DND-41 (cell line): ENCODE measurements around the gene CENPP.

Experiments used
- CTCF ChIP-seq: IDR thresholded peaks from 2 replicates; pipeline ENCODE4 v1.5.1; 2012; ENCODE audit warnings: borderline replicate concordance, low read length, moderate library complexity, mild to moderate bottlenecking; ENCODE audit not compliant: poor library complexity, severe bottlenecking; ENCODE audit errors: extremely low read depth
- EZH2 ChIP-seq: IDR thresholded peaks from 3 replicates; pipeline ENCODE4 v1.6.1; 2012; ENCODE audit warnings: borderline replicate concordance, low read depth, mild to moderate bottlenecking, moderate library complexity, low read length, inconsistent platforms; ENCODE audit not compliant: severe bottlenecking

GRCh38 chr9:92516521-92516920 lies 190.8 kb downstream of the CENPP start:
- TF ChIP-seq CTCF = no peak
- no peak for TF ChIP-seq EZH2
